SK-N-SH treated with all-trans-retinoic acid at 6 μM for 48 hours (cell line): Measurements from ENCODE around the gene IGSF9.

Experiments
- ATAC-seq: fragments of 200-7000 bp; cut with Tn5 transposase; 3 replicates; pipeline ENCODE4 v1.9.1; 2020; ENCODE audit warnings: mild to moderate bottlenecking, moderate library complexity
- ARNTL ChIP-seq: fragments of 450-650 bp; formaldehyde crosslinking; IDR thresholded peaks from 2 replicates; pipeline ENCODE4 v1.5.0; 2020; ENCODE audit warnings: low read depth, mild to moderate bottlenecking, moderate library complexity, borderline replicate concordance
- CSDC2 ChIP-seq: fragments of 250-450 bp; sonication (Bioruptor Pico); IDR thresholded peaks from 2 replicates; pipeline ENCODE4 v1.5.0; 2020; ENCODE audit warnings: mild to moderate bottlenecking, moderate library complexity
- CSRNP3 ChIP-seq: fragments of 250-450 bp; sonication (Bioruptor Pico); IDR thresholded peaks from 2 replicates; pipeline ENCODE4 v1.5.1; 2021; ENCODE audit warnings: mild to moderate bottlenecking, moderate library complexity
- ESRRG ChIP-seq: fragments of 250-450 bp; sonication (Bioruptor Pico); IDR thresholded peaks from 2 replicates; pipeline ENCODE4 v1.6.1; 2021; ENCODE audit warnings: mild to moderate bottlenecking
- GLIS3 ChIP-seq: fragments of 250-450 bp; sonication (Bioruptor Pico); IDR thresholded peaks from 2 replicates; pipeline ENCODE4 v1.5.0; 2020; ENCODE audit warnings: mild to moderate bottlenecking, moderate library complexity
- PATZ1 ChIP-seq: fragments of 250-450 bp; sonication (Bioruptor Pico); IDR thresholded peaks from 2 replicates; pipeline ENCODE4 v1.8.0; 2020; ENCODE audit warnings: mild to moderate bottlenecking, moderate library complexity, borderline replicate concordance
- SNAI2 ChIP-seq: fragments of 250-450 bp; sonication (Bioruptor Pico); IDR thresholded peaks from 2 replicates; pipeline ENCODE4 v1.5.0; 2020; ENCODE audit warnings: mild to moderate bottlenecking, moderate library complexity
- TCF4 ChIP-seq: fragments of 250-450 bp; sonication (Bioruptor Pico); IDR thresholded peaks from 2 replicates; pipeline ENCODE4 v1.8.0; 2021; ENCODE audit warnings: mild to moderate bottlenecking, moderate library complexity, borderline replicate concordance
- TOX ChIP-seq: fragments of 250-450 bp; sonication (Bioruptor Pico); IDR thresholded peaks from 2 replicates; pipeline ENCODE4 v1.8.0; 2021; ENCODE audit warnings: mild to moderate bottlenecking, moderate library complexity, borderline replicate concordance
- ZFP3 ChIP-seq: fragments of 250-450 bp; sonication (Bioruptor Pico); IDR thresholded peaks from 2 replicates; pipeline ENCODE4 v1.5.0; 2020; ENCODE audit warnings: mild to moderate bottlenecking, moderate library complexity
- ZNF565 ChIP-seq: fragments of 450-650 bp; formaldehyde crosslinking; conservative IDR thresholded peaks from 2 replicates; pipeline ENCODE4 v1.5.0; 2020; ENCODE audit warnings: low read depth, mild to moderate bottlenecking, moderate library complexity
- ZNF70 ChIP-seq: fragments of 450-650 bp; formaldehyde crosslinking; IDR thresholded peaks from 2 replicates; pipeline ENCODE4 v1.5.0; 2020; ENCODE audit warnings: mild to moderate bottlenecking, moderate library complexity
- ZNF8 ChIP-seq: fragments of 450-650 bp; formaldehyde crosslinking; IDR thresholded peaks from 2 replicates; pipeline ENCODE4 v1.5.0; 2020; ENCODE audit warnings: mild to moderate bottlenecking, moderate library complexity
- TF ChIP-seq, protein P1 (sequence below): fragments of 250-450 bp; sonication (Bioruptor Pico); IDR thresholded peaks from 2 replicates; pipeline ENCODE4 v1.5.1; 2020; ENCODE audit warnings: low read depth, mild to moderate bottlenecking, moderate library complexity
- TF ChIP-seq, protein P2 (sequence below): fragments of 250-450 bp; sonication (Bioruptor Pico); IDR thresholded peaks from 2 replicates; pipeline ENCODE4 v1.5.0; 2020; ENCODE audit warnings: mild to moderate bottlenecking, moderate library complexity

The IGSF9 gene

GRCh38 chr1:159934136-159935039 is 11.0 kb downstream of the IGSF9 start:
- TF ChIP-seq ZNF565 (CRISPR knock-in tag) (no peak), CSDC2 (no peak), ZNF8 (CRISPR knock-in tag) (no peak), ESRRG (CRISPR knock-in tag) (no peak), TCF4 (CRISPR knock-in tag) (no peak), CSRNP3 (CRISPR knock-in tag) (no peak), ZFP3 (CRISPR knock-in tag) (no peak), PATZ1 (CRISPR knock-in tag) (no peak), ZNF70 (no peak)
- TF ChIP-seq, protein P1, sequence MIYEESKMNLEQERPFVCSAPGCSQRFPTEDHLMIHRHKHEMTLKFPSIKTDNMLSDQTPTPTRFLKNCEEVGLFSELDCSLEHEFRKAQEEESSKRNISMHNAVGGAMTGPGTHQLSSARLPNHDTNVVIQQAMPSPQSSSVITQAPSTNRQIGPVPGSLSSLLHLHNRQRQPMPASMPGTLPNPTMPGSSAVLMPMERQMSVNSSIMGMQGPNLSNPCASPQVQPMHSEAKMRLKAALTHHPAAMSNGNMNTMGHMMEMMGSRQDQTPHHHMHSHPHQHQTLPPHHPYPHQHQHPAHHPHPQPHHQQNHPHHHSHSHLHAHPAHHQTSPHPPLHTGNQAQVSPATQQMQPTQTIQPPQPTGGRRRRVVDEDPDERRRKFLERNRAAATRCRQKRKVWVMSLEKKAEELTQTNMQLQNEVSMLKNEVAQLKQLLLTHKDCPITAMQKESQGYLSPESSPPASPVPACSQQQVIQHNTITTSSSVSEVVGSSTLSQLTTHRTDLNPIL (CRISPR knock-in tag): no peak
- TF ChIP-seq, protein P2, sequence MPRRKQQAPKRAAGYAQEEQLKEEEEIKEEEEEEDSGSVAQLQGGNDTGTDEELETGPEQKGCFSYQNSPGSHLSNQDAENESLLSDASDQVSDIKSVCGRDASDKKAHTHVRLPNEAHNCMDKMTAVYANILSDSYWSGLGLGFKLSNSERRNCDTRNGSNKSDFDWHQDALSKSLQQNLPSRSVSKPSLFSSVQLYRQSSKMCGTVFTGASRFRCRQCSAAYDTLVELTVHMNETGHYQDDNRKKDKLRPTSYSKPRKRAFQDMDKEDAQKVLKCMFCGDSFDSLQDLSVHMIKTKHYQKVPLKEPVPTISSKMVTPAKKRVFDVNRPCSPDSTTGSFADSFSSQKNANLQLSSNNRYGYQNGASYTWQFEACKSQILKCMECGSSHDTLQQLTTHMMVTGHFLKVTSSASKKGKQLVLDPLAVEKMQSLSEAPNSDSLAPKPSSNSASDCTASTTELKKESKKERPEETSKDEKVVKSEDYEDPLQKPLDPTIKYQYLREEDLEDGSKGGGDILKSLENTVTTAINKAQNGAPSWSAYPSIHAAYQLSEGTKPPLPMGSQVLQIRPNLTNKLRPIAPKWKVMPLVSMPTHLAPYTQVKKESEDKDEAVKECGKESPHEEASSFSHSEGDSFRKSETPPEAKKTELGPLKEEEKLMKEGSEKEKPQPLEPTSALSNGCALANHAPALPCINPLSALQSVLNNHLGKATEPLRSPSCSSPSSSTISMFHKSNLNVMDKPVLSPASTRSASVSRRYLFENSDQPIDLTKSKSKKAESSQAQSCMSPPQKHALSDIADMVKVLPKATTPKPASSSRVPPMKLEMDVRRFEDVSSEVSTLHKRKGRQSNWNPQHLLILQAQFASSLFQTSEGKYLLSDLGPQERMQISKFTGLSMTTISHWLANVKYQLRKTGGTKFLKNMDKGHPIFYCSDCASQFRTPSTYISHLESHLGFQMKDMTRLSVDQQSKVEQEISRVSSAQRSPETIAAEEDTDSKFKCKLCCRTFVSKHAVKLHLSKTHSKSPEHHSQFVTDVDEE: no peak
- TF ChIP-seq, all 23 proteins: peak for 0
- ATAC-seq: no peak

GRCh38 chr1:159933347-159933746 is 12.1 kb downstream of the IGSF9 start:
- ATAC-seq: no peak
- TF ChIP-seq, protein P1 (CRISPR knock-in tag): no peak

- ATAC-seq: no peak
- TF ChIP-seq ZNF8 (CRISPR knock-in tag) (no peak), ZFP3 (CRISPR knock-in tag) (no peak), ARNTL (CRISPR knock-in tag) (no peak), SNAI2 (no peak), ZNF70 (no peak), TOX (CRISPR knock-in tag) (no peak), GLIS3 (CRISPR knock-in tag) (no peak), PATZ1 (CRISPR knock-in tag) (no peak)
- TF ChIP-seq, protein P2: no peak
- TF ChIP-seq, protein P1 (CRISPR knock-in tag): no peak
- TF ChIP-seq, all 23 proteins: peak for 0
Observed at GRCh38 chr1:159932296-159933285, 12.8 kb downstream of the IGSF9 start.
